GM21723 (cell line): Measurements from ENCODE around the gene SLC29A1.
"Not testable (repeated sequence)": the region's sequence is repeated elsewhere in the genome, so short reads cannot be mapped to it uniquely, and the experiment has no call there.

Source experiments
- ATAC-seq: cut with Tn5 transposase; IDR thresholded peaks from one replicate; pipeline ENCODE4 v1.9.1; 2021; ENCODE audit warnings: mild to moderate bottlenecking, moderate library complexity; ENCODE audit not compliant: unreplicated experiment

The SLC29A1 gene

DNA sequence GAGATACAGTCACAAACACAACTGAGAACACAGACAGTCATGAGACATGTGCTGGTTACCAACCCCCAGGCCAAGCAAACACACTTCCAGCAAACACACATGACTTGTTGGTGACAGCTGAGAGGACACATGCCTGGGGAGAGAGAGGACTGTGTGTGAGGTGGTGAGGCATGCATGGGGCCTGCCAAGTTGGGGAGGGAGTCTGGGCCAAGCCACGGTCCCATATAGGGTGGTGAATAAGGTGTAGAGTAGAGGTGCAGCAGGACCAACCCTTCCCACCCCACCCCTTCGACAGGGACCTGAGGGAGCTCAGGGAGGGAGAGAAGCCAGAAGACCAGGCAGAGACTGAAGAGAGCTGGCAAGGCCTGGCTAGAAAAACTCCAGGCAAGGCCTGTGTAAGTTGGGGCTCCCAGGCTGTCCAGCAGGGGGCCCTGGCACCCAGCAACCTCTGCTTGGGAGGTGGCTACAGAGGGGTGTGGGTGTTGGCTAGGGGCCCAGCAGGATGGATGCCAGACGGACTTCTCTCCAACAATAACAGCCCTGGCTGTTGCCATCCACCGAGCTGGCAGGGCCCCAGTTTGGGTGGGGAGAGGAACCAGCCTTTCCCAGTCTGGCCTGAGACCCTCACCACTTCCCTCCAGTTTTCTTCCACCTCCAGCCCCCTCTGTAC lies 2.0 kb upstream of the SLC29A1 start:
- ATAC-seq, result peak; percentile 42

DNA sequence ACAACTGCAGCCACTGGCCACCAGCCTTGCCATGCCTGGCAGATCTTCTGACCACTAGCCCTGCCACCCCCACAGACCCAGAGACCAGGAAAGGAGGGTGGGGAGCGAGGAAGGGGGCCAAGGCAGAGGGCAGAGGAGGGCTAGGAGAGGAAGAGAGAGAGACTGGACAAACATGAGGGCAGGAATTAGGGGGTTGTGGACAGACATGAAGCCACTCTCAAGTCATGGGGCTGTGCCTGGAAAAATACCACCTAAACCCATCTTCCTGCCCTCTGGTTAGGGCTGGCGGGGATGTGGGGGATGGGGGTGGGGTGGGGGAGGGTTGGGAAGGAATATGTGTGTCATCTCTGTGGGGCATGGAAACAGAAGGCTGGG lies 1.4 kb upstream of the SLC29A1 start:
- ATAC-seq, result no peak

DNA sequence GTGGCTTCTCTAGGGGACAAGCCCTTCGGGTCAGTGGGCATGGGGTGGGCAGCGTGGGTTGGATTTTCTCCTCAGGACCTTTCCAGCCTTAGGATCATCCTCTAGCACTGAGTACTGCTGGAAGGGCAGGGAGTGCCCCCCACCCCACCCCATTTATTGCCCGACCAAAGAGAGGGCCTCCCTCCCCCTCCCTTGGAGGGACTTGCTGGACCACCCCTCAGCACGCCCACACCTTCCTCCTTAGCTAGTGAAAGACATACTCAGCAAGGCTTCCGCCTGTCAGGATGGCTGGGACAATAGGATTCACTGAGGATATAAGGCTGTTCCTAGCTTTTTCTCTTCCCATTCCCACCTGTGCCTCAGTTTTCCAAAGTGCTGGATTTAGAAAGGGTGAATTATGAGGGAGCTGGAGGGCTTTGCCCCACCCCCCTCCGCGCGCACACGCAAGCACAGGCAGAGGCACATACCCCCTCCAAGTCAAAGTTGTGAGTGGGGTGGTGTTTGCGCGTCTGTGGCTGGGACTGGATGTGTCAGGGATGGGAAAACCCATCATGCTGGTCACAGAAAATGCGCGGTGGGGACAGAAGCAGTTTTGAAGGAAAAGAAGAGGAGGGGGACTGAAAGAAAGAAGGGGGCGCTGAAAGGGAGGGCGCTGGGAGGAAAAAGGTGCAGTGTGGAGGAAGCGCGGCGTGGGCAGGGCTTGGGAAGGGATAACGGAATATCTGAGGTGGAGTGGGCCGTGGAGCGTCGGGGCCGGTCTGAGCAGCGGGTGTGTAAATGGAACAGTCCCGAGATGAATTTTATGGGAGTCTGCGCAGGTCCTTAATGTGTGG lies 693 bp upstream of the SLC29A1 start:
- peak; percentile 2 for ATAC-seq

DNA sequence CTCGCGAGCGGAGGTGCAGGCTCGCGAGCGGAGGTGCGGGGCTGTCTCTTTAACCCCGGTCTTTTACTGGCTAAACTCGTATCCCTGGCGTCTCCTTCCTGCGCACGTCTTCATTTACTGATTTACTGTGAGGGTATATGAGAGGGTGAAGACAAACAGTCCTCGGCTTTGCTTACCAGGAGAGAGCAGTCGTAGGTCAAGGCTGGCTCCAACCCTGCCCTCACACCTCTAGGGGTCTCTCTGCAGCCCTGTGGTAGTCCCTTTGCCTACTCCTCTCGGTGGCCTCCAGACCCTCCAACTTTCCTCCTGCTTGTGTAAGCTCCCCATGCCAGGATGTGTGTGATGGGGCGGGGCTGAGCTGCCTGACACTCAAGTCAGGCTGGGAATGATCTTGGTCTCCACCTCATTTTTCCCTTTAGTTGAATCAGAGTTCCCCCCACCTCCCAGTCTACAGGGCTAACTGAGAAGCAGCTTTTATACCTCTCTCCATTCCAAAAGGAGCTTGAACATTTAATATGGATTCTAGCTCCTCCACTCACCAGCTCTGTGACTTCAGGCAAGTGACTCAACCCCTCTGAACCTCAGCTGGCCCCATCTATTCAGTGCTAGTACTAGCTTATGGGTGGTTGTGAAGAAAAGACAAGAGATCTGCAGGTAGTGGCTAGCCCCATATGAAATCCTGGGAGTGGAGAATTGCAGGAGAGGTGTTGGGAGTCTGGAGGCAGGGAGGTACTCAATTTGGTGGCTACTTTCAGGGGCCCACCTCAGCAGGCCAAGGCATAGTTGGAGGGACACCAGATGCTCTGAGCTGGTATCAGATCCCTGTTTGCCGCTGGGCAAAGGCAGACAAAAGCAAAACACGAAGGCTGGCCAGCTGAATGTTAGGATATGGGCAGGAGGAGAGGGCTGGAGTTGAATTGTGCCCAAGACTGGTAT lies 902 bp downstream of the SLC29A1 start:
- peak; percentile 9 for ATAC-seq

DNA sequence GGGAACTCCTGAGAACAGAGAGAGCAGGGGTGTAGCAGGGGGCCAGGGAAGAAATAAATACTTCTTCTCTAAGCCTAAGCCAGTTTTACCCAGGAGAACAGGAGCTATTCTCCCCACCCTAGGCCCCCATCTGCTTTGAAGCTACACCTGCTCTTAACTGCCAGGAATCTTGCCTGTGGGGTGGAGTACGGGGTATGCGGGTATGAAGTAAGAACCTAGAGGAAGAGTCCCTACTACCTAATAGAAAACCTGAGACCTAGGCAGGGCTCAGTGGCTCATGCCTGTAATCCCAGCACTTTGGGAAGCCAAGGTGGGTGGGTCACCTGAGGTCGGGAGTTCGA lies 1.5 kb downstream of the SLC29A1 start:
- no peak for ATAC-seq

DNA sequence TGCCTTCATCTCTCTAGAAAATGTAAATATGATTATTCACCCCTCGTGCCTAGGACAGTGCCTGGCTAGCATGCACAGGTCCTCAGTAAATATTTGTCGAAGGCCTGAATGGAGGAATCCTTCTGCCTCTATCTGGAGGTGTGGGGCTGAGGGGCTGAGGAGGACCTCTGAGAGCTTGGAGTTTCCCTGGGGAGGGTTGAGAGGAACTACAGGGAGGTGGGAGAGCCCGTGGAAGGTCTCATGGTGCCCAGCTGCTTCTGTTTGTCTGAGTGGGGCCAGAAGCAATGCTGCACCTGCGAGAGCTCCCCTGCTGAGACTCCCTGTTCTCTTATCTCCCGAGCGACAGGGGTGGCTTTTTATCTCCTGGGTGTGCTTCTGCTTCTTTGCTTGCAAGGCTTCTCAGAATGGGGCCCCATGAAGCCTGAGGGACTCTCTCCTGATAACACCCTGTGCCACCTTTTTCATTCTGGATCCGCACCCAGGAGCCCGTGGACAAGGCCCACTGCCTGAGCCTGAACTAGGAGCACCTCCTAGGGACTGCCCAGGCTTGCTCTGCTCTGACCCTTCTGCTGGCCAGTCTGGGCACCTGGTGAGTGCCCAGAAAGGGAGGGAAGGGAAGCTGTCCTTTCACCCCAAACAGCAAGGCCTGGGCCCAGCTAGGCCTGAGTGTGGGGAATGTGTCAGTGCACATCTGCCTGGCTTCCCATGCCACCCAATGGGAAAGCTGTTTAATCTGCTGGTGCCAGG lies 2.4 kb downstream of the SLC29A1 start:
- no peak for ATAC-seq

DNA sequence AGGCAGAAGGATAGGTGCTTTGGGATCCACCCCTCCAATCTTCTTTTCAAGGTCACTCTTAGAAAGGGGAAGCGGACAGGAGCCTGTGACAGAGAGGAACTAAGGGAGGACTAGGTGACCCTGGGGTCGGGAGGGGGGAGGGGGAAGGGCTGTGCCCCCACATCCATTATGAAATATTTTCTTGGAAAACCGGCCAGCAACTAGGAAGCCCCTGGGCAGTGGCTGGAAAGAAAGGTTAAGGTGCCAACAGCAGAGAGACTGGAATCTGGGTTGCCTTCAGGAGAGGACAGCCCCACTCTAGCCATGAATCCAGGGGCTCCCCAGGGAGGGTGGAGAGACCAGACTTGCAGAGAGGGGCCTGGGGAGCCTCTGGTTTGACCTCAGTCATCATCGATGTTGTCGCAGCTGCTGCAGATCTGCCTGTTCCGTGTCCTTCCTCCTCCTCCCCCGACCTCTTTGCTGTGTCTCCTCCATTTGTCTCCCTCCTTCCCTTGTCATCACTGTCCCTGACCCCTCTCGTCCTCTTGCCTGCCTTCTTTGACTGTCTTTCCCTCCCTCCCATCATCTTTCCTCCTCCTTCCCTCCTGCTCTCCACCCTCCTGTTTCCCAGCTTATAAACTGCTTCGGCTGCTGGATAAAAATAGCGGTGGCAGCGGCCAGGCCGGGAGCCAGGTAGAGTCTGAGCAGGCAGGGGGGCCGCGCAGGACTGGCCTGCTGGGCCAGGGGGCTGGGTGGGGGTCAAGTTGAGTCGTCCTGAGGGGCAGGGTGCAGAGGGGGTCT lies 3.2 kb downstream of the SLC29A1 start:
- no peak for ATAC-seq

DNA sequence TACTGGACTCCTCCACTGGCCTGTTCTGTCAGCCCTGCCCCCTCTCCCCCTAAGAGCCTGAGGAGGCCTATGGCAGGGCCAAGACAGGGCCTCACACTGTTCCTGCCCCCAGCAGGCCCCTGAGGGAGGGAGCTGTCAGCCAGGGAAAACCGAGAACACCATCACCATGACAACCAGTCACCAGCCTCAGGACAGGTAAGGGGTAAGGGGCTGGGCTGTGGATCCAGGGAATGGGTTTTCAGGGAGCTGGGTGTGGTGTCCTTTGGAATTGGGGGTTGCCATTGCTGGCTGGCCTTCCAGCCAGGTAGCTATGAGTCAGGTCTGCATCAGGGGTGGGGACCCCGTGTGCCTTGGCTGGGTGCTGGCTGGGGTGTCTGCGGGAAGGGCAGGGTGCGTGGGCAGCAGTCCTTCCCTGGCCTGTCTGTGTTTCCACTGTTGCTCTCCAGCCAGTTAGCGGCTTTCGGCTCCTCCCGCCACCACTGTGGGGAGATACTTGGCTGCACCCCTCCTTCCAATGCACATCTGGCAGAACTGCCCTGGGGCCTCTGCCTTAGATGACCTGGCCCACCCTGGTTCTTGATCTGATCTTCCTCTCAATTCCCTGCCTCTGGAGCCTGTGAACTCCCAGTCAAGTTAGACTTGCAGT lies 3.9 kb downstream of the SLC29A1 start:
- no peak for ATAC-seq

DNA sequence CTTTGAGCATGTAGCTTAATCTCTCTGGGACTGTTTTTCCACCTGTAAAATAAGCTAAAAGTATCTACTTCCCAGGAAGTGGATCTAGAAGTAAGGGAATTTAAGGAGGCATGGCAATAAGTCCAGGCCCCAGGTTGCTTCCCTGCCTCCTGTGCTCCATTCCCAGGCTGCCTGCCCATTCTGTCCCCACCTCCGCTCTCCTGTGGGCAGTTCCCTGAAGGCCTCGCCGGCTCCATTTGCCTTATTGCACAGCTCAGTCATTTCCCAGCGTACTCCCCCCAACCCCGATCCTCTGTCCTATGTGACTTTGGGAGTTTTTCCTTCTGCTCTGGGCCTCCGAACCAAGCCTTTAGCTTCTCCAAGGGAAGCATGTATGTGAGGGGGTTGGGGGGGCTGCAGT lies 4.6 kb downstream of the SLC29A1 start:
- no peak for ATAC-seq

DNA sequence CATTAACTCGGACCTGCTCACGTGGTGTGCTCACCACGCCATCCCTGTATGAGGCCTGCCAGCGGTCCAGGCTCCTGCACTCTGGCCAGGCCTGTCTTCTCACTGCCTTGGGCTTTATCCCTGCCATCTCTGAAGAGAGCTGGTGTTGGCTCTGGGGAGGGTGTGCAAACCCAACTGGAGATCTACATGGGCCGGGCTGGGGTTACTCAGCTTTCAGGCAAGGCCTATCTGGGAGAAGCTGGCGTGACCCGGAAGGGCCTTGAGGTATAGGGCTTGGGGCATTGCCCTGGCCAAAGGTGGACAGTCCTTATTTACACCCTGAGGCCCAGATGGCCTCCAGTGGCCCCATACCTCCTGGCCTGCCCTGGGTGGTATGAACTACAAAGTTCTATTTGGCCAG lies 5.0 kb downstream of the SLC29A1 start:
- ATAC-seq, result no peak

DNA sequence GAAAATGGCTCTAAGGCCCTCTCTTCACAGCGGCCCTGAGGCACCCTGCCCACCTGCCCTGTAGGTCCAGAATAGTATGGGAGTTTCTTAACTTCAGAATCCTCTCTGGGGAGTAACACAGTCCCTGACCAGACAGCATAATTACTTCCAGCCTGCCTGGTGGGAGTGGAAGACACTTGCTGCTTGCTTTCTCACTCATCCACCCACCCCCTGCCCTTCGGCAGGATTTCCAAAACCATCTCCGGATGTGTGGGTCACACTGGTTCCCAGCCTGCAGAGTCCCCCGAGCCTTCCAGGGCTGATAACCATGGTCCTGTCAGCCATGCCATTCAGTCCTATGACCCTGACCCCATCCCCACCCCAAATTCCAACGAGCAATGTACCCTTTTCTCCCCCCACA lies 5.4 kb downstream of the SLC29A1 start:
- ATAC-seq, result no peak

DNA sequence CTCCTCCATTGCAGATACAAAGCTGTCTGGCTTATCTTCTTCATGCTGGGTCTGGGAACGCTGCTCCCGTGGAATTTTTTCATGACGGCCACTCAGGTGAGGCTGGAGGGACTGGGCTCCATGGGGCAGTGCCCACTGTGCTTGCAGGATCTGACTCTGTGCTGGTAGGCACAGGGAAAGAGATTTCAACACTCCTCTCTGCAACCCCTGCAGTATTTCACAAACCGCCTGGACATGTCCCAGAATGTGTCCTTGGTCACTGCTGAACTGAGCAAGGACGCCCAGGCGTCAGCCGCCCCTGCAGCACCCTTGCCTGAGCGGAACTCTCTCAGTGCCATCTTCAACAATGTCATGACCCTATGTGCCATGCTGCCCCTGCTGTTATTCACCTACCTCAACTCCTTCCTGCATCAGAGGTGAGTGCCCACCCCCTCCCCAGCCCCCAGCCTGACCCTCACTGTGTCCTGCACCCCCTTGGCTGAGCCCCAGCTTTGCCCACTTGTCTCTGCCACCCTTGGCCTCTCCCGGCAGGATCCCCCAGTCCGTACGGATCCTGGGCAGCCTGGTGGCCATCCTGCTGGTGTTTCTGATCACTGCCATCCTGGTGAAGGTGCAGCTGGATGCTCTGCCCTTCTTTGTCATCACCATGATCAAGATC lies 6.1 kb downstream of the SLC29A1 start:
- no peak for ATAC-seq

DNA sequence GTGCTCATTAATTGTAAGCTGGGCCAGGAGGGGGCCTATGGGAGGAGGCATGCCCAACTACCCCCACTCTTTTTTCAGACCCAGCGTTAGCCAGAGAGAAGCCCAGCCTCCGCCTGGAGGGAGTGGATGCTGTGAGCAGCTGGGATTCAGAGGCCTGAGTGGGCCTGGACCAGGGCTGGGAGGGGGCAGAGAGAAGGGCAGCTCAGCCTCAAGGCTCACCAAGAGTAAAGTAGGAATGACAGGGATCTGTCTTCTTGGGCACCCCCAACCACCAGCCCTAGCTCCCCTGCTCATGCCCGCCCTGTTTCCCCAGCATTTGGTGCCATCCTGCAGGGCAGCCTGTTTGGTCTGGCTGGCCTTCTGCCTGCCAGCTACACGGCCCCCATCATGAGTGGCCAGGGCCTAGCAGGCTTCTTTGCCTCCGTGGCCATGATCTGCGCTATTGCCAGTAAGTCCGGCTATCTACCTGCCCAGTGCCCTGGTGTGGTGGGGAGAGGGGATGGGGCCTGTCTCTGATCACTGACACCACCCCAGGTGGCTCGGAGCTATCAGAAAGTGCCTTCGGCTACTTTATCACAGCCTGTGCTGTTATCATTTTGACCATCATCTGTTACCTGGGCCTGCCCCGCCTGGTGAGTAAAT lies 6.8 kb downstream of the SLC29A1 start:
- ATAC-seq, result no peak

DNA sequence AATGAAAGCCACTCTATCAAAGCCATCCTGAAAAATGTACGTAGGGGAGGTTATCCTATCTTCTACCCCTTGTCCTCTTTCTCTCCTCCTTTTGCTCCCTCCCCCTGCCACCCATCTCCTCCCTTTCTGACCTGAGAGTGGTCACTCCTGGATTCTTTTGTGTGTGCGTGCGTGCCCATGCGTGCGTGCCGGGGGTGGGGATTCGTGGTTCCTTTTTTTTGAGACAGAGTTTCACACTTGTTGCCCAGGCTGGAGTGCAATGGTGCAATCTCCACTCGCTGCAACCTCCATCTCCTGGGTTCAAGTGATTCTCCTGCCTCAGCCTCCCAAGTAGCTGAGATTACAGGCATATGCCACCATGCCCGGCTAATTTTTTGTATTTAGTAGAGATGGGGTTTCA lies 8.0 kb downstream of the SLC29A1 start:
- ATAC-seq, result not testable (repeated sequence)

DNA sequence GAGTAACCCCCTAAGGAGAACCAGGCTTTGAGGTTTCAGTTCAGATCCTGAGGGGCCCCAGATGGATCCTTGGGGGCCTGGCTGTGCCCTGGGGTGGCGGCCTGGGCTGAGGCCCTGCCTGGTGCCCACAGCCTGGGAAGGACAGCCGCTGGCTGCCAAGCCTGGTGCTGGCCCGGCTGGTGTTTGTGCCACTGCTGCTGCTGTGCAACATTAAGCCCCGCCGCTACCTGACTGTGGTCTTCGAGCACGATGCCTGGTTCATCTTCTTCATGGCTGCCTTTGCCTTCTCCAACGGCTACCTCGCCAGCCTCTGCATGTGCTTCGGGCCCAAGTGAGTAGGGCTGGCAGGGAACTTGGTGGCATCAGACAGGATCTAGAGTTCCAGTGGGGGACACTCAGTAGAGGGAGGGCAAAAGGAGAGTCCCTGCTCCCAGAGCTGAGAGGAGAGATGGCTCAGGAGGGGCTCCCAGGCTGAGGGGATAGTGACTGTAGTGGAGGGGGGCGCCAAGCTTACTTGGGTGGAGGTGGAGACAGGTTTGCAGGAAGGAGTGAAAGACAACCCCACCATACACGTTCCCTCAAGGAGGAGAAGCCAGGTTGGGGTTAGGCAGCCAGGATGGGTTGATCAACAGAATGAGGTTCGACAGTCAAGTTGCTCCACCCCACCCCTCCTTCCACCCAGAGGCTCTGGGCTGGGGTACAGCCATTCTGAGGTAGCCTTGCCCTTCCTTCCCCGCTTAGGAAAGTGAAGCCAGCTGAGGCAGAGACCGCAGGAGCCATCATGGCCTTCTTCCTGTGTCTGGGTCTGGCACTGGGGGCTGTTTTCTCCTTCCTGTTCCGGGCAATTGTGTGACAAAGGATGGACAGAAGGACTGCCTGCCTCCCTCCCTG lies 9.5 kb downstream of the SLC29A1 start:
- no peak for ATAC-seq

DNA sequence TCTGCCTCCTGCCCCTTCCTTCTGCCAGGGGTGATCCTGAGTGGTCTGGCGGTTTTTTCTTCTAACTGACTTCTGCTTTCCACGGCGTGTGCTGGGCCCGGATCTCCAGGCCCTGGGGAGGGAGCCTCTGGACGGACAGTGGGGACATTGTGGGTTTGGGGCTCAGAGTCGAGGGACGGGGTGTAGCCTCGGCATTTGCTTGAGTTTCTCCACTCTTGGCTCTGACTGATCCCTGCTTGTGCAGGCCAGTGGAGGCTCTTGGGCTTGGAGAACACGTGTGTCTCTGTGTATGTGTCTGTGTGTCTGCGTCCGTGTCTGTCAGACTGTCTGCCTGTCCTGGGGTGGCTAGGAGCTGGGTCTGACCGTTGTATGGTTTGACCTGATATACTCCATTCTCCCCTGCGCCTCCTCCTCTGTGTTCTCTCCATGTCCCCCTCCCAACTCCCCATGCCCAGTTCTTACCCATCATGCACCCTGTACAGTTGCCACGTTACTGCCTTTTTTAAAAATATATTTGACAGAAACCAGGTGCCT lies 10.2 kb downstream of the SLC29A1 start:
- ATAC-seq, result no peak
